Mesodermal cell (in vitro differentiated cells): ENCODE results near the gene DAAM1.

Experiments used
- H3K27ac ChIP-seq: 2 replicates; pipeline ENCODE4 v1.7.0; 2013; ENCODE audit warnings: mild to moderate bottlenecking, low read depth, low read length, moderate library complexity; ENCODE audit not compliant: severe bottlenecking
- H3K36me3 ChIP-seq: 2 replicates; pipeline ENCODE4 v1.7.1; 2013; ENCODE audit warnings: mild to moderate bottlenecking, low read length, moderate library complexity; ENCODE audit not compliant: control insufficient read depth, insufficient read depth
- H3K4me1 ChIP-seq: one replicate; pipeline ENCODE4 v1.7.1; 2013; ENCODE audit warnings: mild to moderate bottlenecking, low read length; ENCODE audit not compliant: insufficient read depth, control insufficient read depth, poor library complexity, severe bottlenecking
- H3K4me3 ChIP-seq: 2 replicates; pipeline ENCODE4 v1.7.0; 2013; ENCODE audit warnings: low read length, control low read depth, mild to moderate bottlenecking; ENCODE audit not compliant: insufficient read depth, poor library complexity, severe bottlenecking; ENCODE audit errors: extremely low read depth
- H3K9me3 ChIP-seq: 2 replicates; pipeline ENCODE4 v1.7.1; 2013; ENCODE audit warnings: mild to moderate bottlenecking, low read length, moderate library complexity; ENCODE audit not compliant: control insufficient read depth
- WGBS, 2 experiments: methylation state at CpG; one replicate each; pipeline ENCODE4 v1.1.5; 2013; ENCODE audit warnings: missing lambda C conversion rate in 2 of 2; ENCODE audit not compliant: insufficient coverage in 2 of 2; 5-methylcytosine and 5-hydroxymethylcytosine counted together

DAAM1 gene

GRCh38 chr14:59328454-59328853 is 140.0 kb downstream of the DAAM1 start:
- peaks cover 13% of the 10 kb centered on the region for H3K4me1 ChIP-seq
- 92 to 100% methylated on average over 2 of the region's 4 CpGs for WGBS, 2 experiments
- no peak overlapping the region for H3K4me3 ChIP-seq
- H3K36me3 ChIP-seq, result peaks cover 53% of the 10 kb centered on the region
- no peak overlapping the region for H3K27ac ChIP-seq
- no peaks in the 10 kb centered on the region for H3K9me3 ChIP-seq

- no peak overlapping the region for H3K4me3 ChIP-seq
- peaks cover 46% of the 10 kb centered on the region for H3K36me3 ChIP-seq
- no peaks in the 10 kb centered on the region for H3K9me3 ChIP-seq
- WGBS, 2 experiments, result 84 to 90% methylated on average over 3 to 5 of the region's 5 CpGs
- no peak overlapping the region for H3K27ac ChIP-seq
- peaks cover 26% of the 10 kb centered on the region for H3K4me1 ChIP-seq
Measured at GRCh38 chr14:59330455-59330854, 142.0 kb downstream of the DAAM1 start.

GRCh38 chr14:59331217-59331616 is 142.8 kb downstream of the DAAM1 start:
- peaks cover 33% of the 10 kb centered on the region for H3K4me1 ChIP-seq
- no peaks in the 10 kb centered on the region for H3K9me3 ChIP-seq
- H3K4me3 ChIP-seq, result no peak overlapping the region
- WGBS, 2 experiments, result 44 to 83% methylated on average over 1 to 2 of the region's 3 CpGs
- H3K36me3 ChIP-seq, result peaks cover 38% of the 10 kb centered on the region
- H3K27ac ChIP-seq, result no peak overlapping the region

GRCh38 chr14:59332727-59333126 is 144.3 kb downstream of the DAAM1 start:
- H3K27ac ChIP-seq, result peak overlapping the region; percentile 82
- peaks cover 31% of the 10 kb centered on the region for H3K36me3 ChIP-seq
- WGBS, 2 experiments, result 85% methylated on average over 2 of the region's 2 CpGs; no CpG with 5 or more reads in 1 of the 2 experiments
- no peak overlapping the region for H3K4me3 ChIP-seq
- no peaks in the 10 kb centered on the region for H3K9me3 ChIP-seq
- peaks cover 42% of the 10 kb centered on the region for H3K4me1 ChIP-seq

GRCh38 chr14:59333235-59333634 is 144.8 kb downstream of the DAAM1 start:
- Histone ChIP-seq H3K4me1 (peaks cover 42% of the 10 kb centered on the region), H3K27ac (peak overlapping the region; percentile 82), H3K36me3 (peaks cover 31% of the 10 kb centered on the region), H3K4me3 (no peak overlapping the region), H3K9me3 (no peaks in the 10 kb centered on the region)
- 93 to 97% methylated on average over 2 of the region's 2 CpGs for WGBS, 2 experiments

- WGBS, 2 experiments, result 100% methylated on average over 1 of the region's 1 CpG
- H3K9me3 ChIP-seq, result no peaks in the 10 kb centered on the region
- H3K4me1 ChIP-seq, result peaks cover 42% of the 10 kb centered on the region
- no peak overlapping the region for H3K4me3 ChIP-seq
- peak overlapping the region; percentile 82 for H3K27ac ChIP-seq
- H3K36me3 ChIP-seq, result peaks cover 28% of the 10 kb centered on the region
Measured at GRCh38 chr14:59333668-59334067, 145.2 kb downstream of the DAAM1 start.

GRCh38 chr14:59334253-59334652 is 145.8 kb downstream of the DAAM1 start:
- peaks cover 42% of the 10 kb centered on the region for H3K4me1 ChIP-seq
- no peak overlapping the region for H3K4me3 ChIP-seq
- peak overlapping the region; percentile 82 for H3K27ac ChIP-seq
- no peaks in the 10 kb centered on the region for H3K9me3 ChIP-seq
- 97% methylated on average over 2 of the region's 3 CpGs; no CpG with 5 or more reads in 1 of the 2 experiments for WGBS, 2 experiments
- H3K36me3 ChIP-seq, result peaks cover 26% of the 10 kb centered on the region

GRCh38 chr14:59336098-59336497 is 147.6 kb downstream of the DAAM1 start:
- H3K27ac ChIP-seq, result no peak overlapping the region
- H3K4me3 ChIP-seq, result no peak overlapping the region
- H3K36me3 ChIP-seq, result peaks cover 25% of the 10 kb centered on the region
- H3K9me3 ChIP-seq, result no peaks in the 10 kb centered on the region
- peaks cover 52% of the 10 kb centered on the region for H3K4me1 ChIP-seq

- H3K9me3 ChIP-seq, result no peaks in the 10 kb centered on the region
- no peak overlapping the region for H3K4me3 ChIP-seq
- H3K36me3 ChIP-seq, result peaks cover 19% of the 10 kb centered on the region
- peaks cover 58% of the 10 kb centered on the region for H3K4me1 ChIP-seq
- peak overlapping the region; percentile 58 for H3K27ac ChIP-seq
- 94 to 100% methylated on average over 1 to 3 of the region's 3 CpGs for WGBS, 2 experiments
Measured at GRCh38 chr14:59336706-59337105, 148.2 kb downstream of the DAAM1 start.

- Histone ChIP-seq H3K36me3 (peaks cover 16% of the 10 kb centered on the region), H3K27ac (peak overlapping the region; percentile 58), H3K9me3 (no peaks in the 10 kb centered on the region), H3K4me1 (peaks cover 62% of the 10 kb centered on the region), H3K4me3 (no peak overlapping the region)
- 81 to 86% methylated on average over 3 to 4 of the region's 4 CpGs for WGBS, 2 experiments
Measured at GRCh38 chr14:59337141-59337611, 148.7 kb downstream of the DAAM1 start.

- 100% methylated on average over 1 of the region's 3 CpGs for WGBS, 2 experiments
- Histone ChIP-seq H3K27ac (no peak overlapping the region), H3K4me1 (peaks cover 61% of the 10 kb centered on the region), H3K4me3 (no peak overlapping the region), H3K36me3 (peaks cover 21% of the 10 kb centered on the region), H3K9me3 (no peaks in the 10 kb centered on the region)
Measured at GRCh38 chr14:59338761-59339160, 150.3 kb downstream of the DAAM1 start.
